CD4-positive, alpha-beta T cell treated with Interleukin-15 for 1 hour (primary cell): ENCODE results near the gene MINDY4B.

Source experiments
- DNase-seq: peaks from one replicate; pipeline ENCODE4 v3.0.0-alpha.2; 2020

MINDY4B gene

GRCh38 chr3:150840802-150841515 is 64.3 kb downstream of the MINDY4B start:
- no peak for DNase-seq

- no peak for DNase-seq
Measured at GRCh38 chr3:150830745-150831144, 74.5 kb downstream of the MINDY4B start.

- no peak for DNase-seq
Measured at GRCh38 chr3:150830094-150830681, 75.1 kb downstream of the MINDY4B start.

- no peak for DNase-seq
Measured at GRCh38 chr3:150829408-150829807, 75.8 kb downstream of the MINDY4B start.

GRCh38 chr3:150828997-150829396 is 76.2 kb downstream of the MINDY4B start:
- DNase-seq: no peak

GRCh38 chr3:150828261-150828660 is 77.0 kb downstream of the MINDY4B start:
- no peak for DNase-seq

- no peak for DNase-seq
Measured at GRCh38 chr3:150826466-150827282, 78.6 kb downstream of the MINDY4B start.

GRCh38 chr3:150825916-150826377 is 79.3 kb downstream of the MINDY4B start:
- DNase-seq: no peak

- no peak for DNase-seq
Measured at GRCh38 chr3:150825192-150825915, 79.9 kb downstream of the MINDY4B start.

- DNase-seq: no peak
Measured at GRCh38 chr3:150823277-150823676, 82.0 kb downstream of the MINDY4B start.

- DNase-seq: no peak
Measured at GRCh38 chr3:150822636-150823035, 82.6 kb downstream of the MINDY4B start.
